Gastrocnemius medialis (tissue), 4 donors: ENCODE data around the gene SND1. TPM values are rescaled to one million over a fixed set of nuclear protein-coding genes. Genes with fewer than 3 reads are reported as not detected.
A peak's percentile ranks its signal among the peaks of the same experiment; 100 is the strongest.

Experiments used
- ATAC-seq, 2 donors: fragments of 150-250 bp; one replicate each; pipeline ENCODE4 v1.9.1; 2016
- DNase-seq, 2 donors: peaks; one replicate each; pipeline ENCODE4 v3.0.0-alpha.2; 2019
- H3K27ac ChIP-seq, 4 donors: fragments of 200-600 bp; sonication (generic); 1 replicate in 1 of 4; 2 replicates in 3 of 4; pipeline ENCODE4 v1.5.1; 2016 to 2018; ENCODE audit warnings: mild to moderate bottlenecking in 2 of 4, moderate library complexity in 1 of 4
- H3K27me3 ChIP-seq, 3 donors: fragments of 200-600 bp; sonication (generic) in 2 of 3; 1 replicate in 1 of 3; 2 replicates in 2 of 3; pipeline versions ENCODE4 v1.5.1 to v1.6.0; 2016 to 2019; ENCODE audit warnings: mild to moderate bottlenecking in 1 of 3, moderate library complexity in 1 of 3
- H3K36me3 ChIP-seq, 2 donors: fragments of 200-600 bp; sonication (generic) in 1 of 2; one replicate each; pipeline ENCODE4 v1.5.1; 2017 to 2018
- H3K4me1 ChIP-seq, 2 donors: fragments of 200-600 bp; sonication (generic) in 1 of 2; one replicate each; pipeline ENCODE4 v1.5.1; 2016 to 2017; ENCODE audit warnings: mild to moderate bottlenecking in 2 of 2
- H3K4me3 ChIP-seq, 4 donors: fragments of 200-600 bp; sonication (generic) in 3 of 4; 1 replicate in 1 of 4; 2 replicates in 3 of 4; pipeline ENCODE4 v1.5.1; 2016 to 2019; ENCODE audit warnings: mild to moderate bottlenecking in 2 of 4
- H3K9me3 ChIP-seq, 3 donors: fragments of 200-600 bp; sonication (generic) in 2 of 3; 1 replicate in 1 of 3; 2 replicates in 2 of 3; pipeline ENCODE4 v1.5.1; 2016 to 2019
- CTCF ChIP-seq, 5 experiments: fragments of 450-650 bp in 3 of 5; fragments of 200-600 bp in 2 of 5; sonication (generic) in 2 of 5; IDR thresholded peaks in 4 of 5; conservative IDR thresholded peaks in 1 of 5; 1 replicate in 4 of 5; 2 replicates in 1 of 5; pipeline ENCODE4 v1.5.1; 2016 to 2019; ENCODE audit warnings: antibody characterized with exemption in 5 of 5, mild to moderate bottlenecking in 3 of 5, moderate library complexity in 3 of 5
- POLR2A ChIP-seq, 2 donors: fragments of 450-650 bp; IDR thresholded peaks; one replicate each; pipeline ENCODE4 v1.6.1; 2017; ENCODE audit warnings: antibody characterized with exemption in 2 of 2, mild to moderate bottlenecking in 2 of 2, moderate library complexity in 2 of 2
- in situ Hi-C, 4 donors: fragments of 200-750 bp; cut with MboI; loops; one replicate each; pipeline versions ENCODE4 v1.15.0 to v1.8.0; 2017; ENCODE audit warnings: low sequenced_read_pairs in 4 of 4
- intact Hi-C: fragments of 100-400 bp; cut with DNase I; formaldehyde crosslinking; loops from one replicate; pipeline ENCODE4 v1.15.1; 2023; ENCODE audit warnings: low total_unique reads
- total RNA-seq, 4 donors: library from RNA; depleted of rRNA; stranded (reverse); fragments of >200 nt; gene quantifications; one replicate each; pipeline versions ENCODE4 v1.1.0 to v1.2.3, GENCODE V29; 2016

SND1 gene
- total RNA-seq, 4 donors from 2014 or later, result 30.4 to 73.0 (median 50.3) TPM

GRCh38 chr7:127807829-127808228 lies 155.8 kb downstream of the SND1 start:
- H3K36me3 ChIP-seq, result no peaks in the 10 kb centered on the region
- intact Hi-C loops, result no loop called here
- H3K27ac ChIP-seq, result no peak overlapping the region
- H3K27me3 ChIP-seq, result no peaks in the 10 kb centered on the region
- DNase-seq, result no peak
- ATAC-seq, result no peak
- no peak overlapping the region for H3K4me3 ChIP-seq
- no peak for TF ChIP-seq POLR2A (IDR thresholded peaks at IDR 0.05)
- TF ChIP-seq CTCF (IDR thresholded peaks at IDR 0.05 in 4 of 5, conservative IDR thresholded peaks at IDR 0.05 in 1 of 5), result no peak
- H3K9me3 ChIP-seq, result no peaks in the 10 kb centered on the region
- in situ Hi-C loops, result no loop called here
- H3K4me1 ChIP-seq, result peaks cover 0 to 5% of the 10 kb centered on the region in 2 donors

GRCh38 chr7:127809261-127809702 lies 157.3 kb downstream of the SND1 start:
- Histone ChIP-seq H3K27me3 (no peaks in the 10 kb centered on the region), H3K9me3 (no peaks in the 10 kb centered on the region), H3K36me3 (no peaks in the 10 kb centered on the region), H3K27ac (no peak overlapping the region), H3K4me3 (no peak overlapping the region), H3K4me1 (peaks cover 0 to 5% of the 10 kb centered on the region in 2 donors)
- in situ Hi-C loops, result no loop called here
- ATAC-seq (peak; percentile 61 to 68), DNase-seq (peak; percentile 17 to 27)
- TF ChIP-seq POLR2A (IDR thresholded peaks at IDR 0.05) (no peak), CTCF (IDR thresholded peaks at IDR 0.05 in 4 of 5, conservative IDR thresholded peaks at IDR 0.05 in 1 of 5) (no peak)
- intact Hi-C loops, result no loop called here

GRCh38 chr7:127810113-127810512 lies 158.1 kb downstream of the SND1 start:
- in situ Hi-C loops, result no loop called here

GRCh38 chr7:127810696-127811660 lies 159.0 kb downstream of the SND1 start:
- in situ Hi-C loops (no loop called here), intact Hi-C loops (no loop called here)
- H3K4me3 ChIP-seq, result no peak overlapping the region
- peaks cover 0 to 5% of the 10 kb centered on the region in 2 donors for H3K4me1 ChIP-seq
- DNase-seq, result no peak
- no peaks in the 10 kb centered on the region for H3K27me3 ChIP-seq
- TF ChIP-seq CTCF (IDR thresholded peaks at IDR 0.05 in 4 of 5, conservative IDR thresholded peaks at IDR 0.05 in 1 of 5) (no peak), POLR2A (IDR thresholded peaks at IDR 0.05) (no peak)
- H3K27ac ChIP-seq, result no peak overlapping the region
- H3K9me3 ChIP-seq, result no peaks in the 10 kb centered on the region
- no peaks in the 10 kb centered on the region for H3K36me3 ChIP-seq
- no peak for ATAC-seq

More at GRCh38 chr7:127810113-127810512, 158.1 kb downstream of the SND1 start:
- Histone ChIP-seq H3K36me3 (no peaks in the 10 kb centered on the region), H3K27ac (no peak overlapping the region), H3K4me1 (peaks cover 0 to 5% of the 10 kb centered on the region in 2 donors), H3K9me3 (no peaks in the 10 kb centered on the region), H3K4me3 (no peak overlapping the region), H3K27me3 (no peaks in the 10 kb centered on the region)
- intact Hi-C loops, result no loop called here
- ATAC-seq (no peak), DNase-seq (no peak)
- TF ChIP-seq POLR2A (IDR thresholded peaks at IDR 0.05), result no peak
- TF ChIP-seq CTCF (IDR thresholded peaks at IDR 0.05 in 4 of 5, conservative IDR thresholded peaks at IDR 0.05 in 1 of 5), result no peak
